SK-N-SH (cell line): ENCODE results near the gene MET.

Experiments used
- CTCF ChIP-seq: fragments of 200-600 bp; sonication (generic); IDR thresholded peaks from 2 replicates; pipeline ENCODE4 v1.6.1; 2017; ENCODE audit warnings: antibody characterized with exemption, mild to moderate bottlenecking, moderate library complexity
- SMC3 ChIP-seq: IDR thresholded peaks from 2 replicates; pipeline ENCODE4 v1.6.1; 2012; ENCODE audit warnings: low read depth, low read length, improper control_type of control experiment

GRCh38 chr7:116734710-116735109, 62.7 kb downstream of the MET start:
- no peak for TF ChIP-seq CTCF
- TF ChIP-seq SMC3 = no peak
